Peyer's patch (tissue), 4 donors: Measurements from ENCODE around the gene ARAP3.

Experiments used
- CTCF ChIP-seq, 6 experiments: fragments of 450-650 bp in 4 of 6; fragments of 200-600 bp in 2 of 6; sonication (generic) in 1 of 6; IDR thresholded peaks; one replicate each; pipeline ENCODE4 v1.5.1; 2017 to 2019; ENCODE audit warnings: antibody characterized with exemption in 6 of 6, mild to moderate bottlenecking in 3 of 6, moderate library complexity in 1 of 6
- POLR2A ChIP-seq, 2 donors: fragments of 450-650 bp; IDR thresholded peaks; one replicate each; pipeline ENCODE4 v1.5.1; 2017; ENCODE audit warnings: antibody characterized with exemption in 2 of 2, mild to moderate bottlenecking in 2 of 2, moderate library complexity in 2 of 2

- TF ChIP-seq POLR2A (IDR thresholded peaks at IDR 0.05) (no peak), CTCF (IDR thresholded peaks at IDR 0.05) (no peak)
Measured at GRCh38 chr5:141680751-141681201, 1.3 kb downstream of the ARAP3 start.
